ENCODE results near the gene IFITM10.
A peak's percentile ranks its signal among the peaks of the same experiment; 100 is the strongest.

IFITM10 gene

GRCh38 chr11:1701091-1701807 lies 49.1 kb downstream of the IFITM10 start:
- DNase-seq (ENCODE audit: insufficient read length, low spot score) (no peak), FAIRE-seq (no peak)
- TF ChIP-seq POLR2A (IDR thresholded peaks at IDR 0.05; ENCODE audit: low read depth, low read length), result no peak

- no peak for TF ChIP-seq POLR2A (IDR thresholded peaks at IDR 0.05; ENCODE audit: low read depth, low read length)
- FAIRE-seq, result no peak
- DNase-seq (ENCODE audit: insufficient read length, low spot score), result no peak
These were observed 50.6 kb downstream of the IFITM10 start for GRCh38 chr11:1699771-1700170.

GRCh38 chr11:1696608-1697570 lies 53.5 kb downstream of the IFITM10 start, which contains the start of gene KRTAP5-6:
TSS of gene KRTAP5-6 (plus strand) at chr11:1697195. CDS start at chr11:1697246, 51 bp downstream.
- DNase-seq (ENCODE audit: insufficient read length, low spot score) (no peak), FAIRE-seq (no peak)
- no peak for TF ChIP-seq POLR2A (IDR thresholded peaks at IDR 0.05; ENCODE audit: low read depth, low read length)

GRCh38 chr11:1695548-1696108 lies 54.8 kb downstream of the IFITM10 start:
- no peak for FAIRE-seq

GRCh38 chr11:1694846-1695547 lies 55.4 kb downstream of the IFITM10 start:
- FAIRE-seq (no peak), DNase-seq (ENCODE audit: insufficient read length, low spot score) (no peak)
- TF ChIP-seq POLR2A (IDR thresholded peaks at IDR 0.05; ENCODE audit: low read depth, low read length), result no peak

More at GRCh38 chr11:1695548-1696108, 54.8 kb downstream of the IFITM10 start:
- no peak for TF ChIP-seq POLR2A (IDR thresholded peaks at IDR 0.05; ENCODE audit: low read depth, low read length)
- DNase-seq (ENCODE audit: insufficient read length, low spot score), result no peak

- no peak for FAIRE-seq
- no peak for TF ChIP-seq POLR2A (IDR thresholded peaks at IDR 0.05; ENCODE audit: low read depth, low read length)
- peak; percentile 93 for DNase-seq (ENCODE audit: insufficient read length, low spot score)
These were observed 56.1 kb downstream of the IFITM10 start for GRCh38 chr11:1694064-1694845.

GRCh38 chr11:1693327-1694063 lies 56.9 kb downstream of the IFITM10 start:
- FAIRE-seq, result no peak
- TF ChIP-seq POLR2A (IDR thresholded peaks at IDR 0.05; ENCODE audit: low read depth, low read length), result no peak
- DNase-seq (ENCODE audit: insufficient read length, low spot score), result peak; percentile 91

GRCh38 chr11:1692708-1693326 lies 57.6 kb downstream of the IFITM10 start:
- FAIRE-seq (no peak), DNase-seq (ENCODE audit: insufficient read length, low spot score) (no peak)
- no peak for TF ChIP-seq POLR2A (IDR thresholded peaks at IDR 0.05; ENCODE audit: low read depth, low read length)

GRCh38 chr11:1691878-1692707 lies 58.3 kb downstream of the IFITM10 start:
- no peak for TF ChIP-seq POLR2A (IDR thresholded peaks at IDR 0.05; ENCODE audit: low read depth, low read length)
- DNase-seq (ENCODE audit: insufficient read length, low spot score), result no peak
- FAIRE-seq, result no peak

- DNase-seq (ENCODE audit: insufficient read length, low spot score), result no peak
- no peak for FAIRE-seq
- no peak for TF ChIP-seq POLR2A (IDR thresholded peaks at IDR 0.05; ENCODE audit: low read depth, low read length)
These were observed 59.1 kb downstream of the IFITM10 start for GRCh38 chr11:1691026-1691877.

Measured in H54 (cell line).